Activated gamma-delta T cell (primary cell): Measurements from ENCODE around the gene DLGAP4.

ENCODE experiments used
- DNase-seq: peaks from one replicate; lab custom pipeline; 2025; lab: John Stamatoyannopoulos, UW

Gene DLGAP4

GRCh38 chr20:36538026-36538722 lies 232.0 kb downstream of the DLGAP4 start:
- DNase-seq: no peak

GRCh38 chr20:36540551-36541211 lies 234.5 kb downstream of the DLGAP4 start:
- DNase-seq: no peak

GRCh38 chr20:36541227-36541767 lies 235.2 kb downstream of the DLGAP4 start, which contains the start of gene MYL9:
TSS of gene MYL9 (plus strand) at chr20:36541519. CDS start at chr20:36544885, 3,366 bp downstream.
- no peak for DNase-seq

GRCh38 chr20:36541768-36542488 lies 235.8 kb downstream of the DLGAP4 start:
- DNase-seq: no peak

DNA sequence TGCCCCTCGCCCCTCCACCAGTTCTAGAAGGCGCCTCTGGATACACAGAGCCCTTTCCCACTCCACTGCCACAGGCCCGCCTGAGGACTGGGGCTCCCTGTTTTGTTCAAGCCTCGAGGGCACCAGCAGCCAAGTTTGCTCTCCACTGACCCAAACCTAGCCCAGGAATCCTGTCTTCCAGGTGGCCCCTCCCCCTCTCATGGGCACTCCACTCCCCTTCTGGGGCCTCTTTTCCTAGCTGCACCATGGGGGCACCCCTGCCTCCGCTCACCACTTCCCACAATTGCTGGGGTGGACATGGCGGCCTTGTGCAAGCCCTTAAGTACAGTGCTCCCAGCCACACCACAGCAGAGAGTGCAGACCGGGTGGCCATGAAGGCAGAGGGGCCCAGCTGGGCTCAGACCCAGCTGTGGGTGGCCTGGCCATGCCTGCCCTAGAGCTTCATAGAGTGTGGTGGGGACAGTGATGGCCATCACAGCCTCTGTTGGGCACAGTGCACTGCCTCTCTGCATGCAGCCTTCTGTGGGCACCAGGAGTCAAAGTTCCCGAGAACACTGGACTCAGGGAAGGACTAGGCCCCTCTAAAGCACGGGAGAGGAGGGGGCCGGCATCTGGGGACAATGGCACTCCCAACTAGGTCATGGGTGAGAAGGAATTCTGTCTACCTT lies 236.5 kb downstream of the DLGAP4 start:
- DNase-seq: no peak

- no peak for DNase-seq
Observed at GRCh38 chr20:36543184-36544133, 237.3 kb downstream of the DLGAP4 start.

GRCh38 chr20:36544134-36545018 lies 238.2 kb downstream of the DLGAP4 start:
- no peak for DNase-seq

DNA sequence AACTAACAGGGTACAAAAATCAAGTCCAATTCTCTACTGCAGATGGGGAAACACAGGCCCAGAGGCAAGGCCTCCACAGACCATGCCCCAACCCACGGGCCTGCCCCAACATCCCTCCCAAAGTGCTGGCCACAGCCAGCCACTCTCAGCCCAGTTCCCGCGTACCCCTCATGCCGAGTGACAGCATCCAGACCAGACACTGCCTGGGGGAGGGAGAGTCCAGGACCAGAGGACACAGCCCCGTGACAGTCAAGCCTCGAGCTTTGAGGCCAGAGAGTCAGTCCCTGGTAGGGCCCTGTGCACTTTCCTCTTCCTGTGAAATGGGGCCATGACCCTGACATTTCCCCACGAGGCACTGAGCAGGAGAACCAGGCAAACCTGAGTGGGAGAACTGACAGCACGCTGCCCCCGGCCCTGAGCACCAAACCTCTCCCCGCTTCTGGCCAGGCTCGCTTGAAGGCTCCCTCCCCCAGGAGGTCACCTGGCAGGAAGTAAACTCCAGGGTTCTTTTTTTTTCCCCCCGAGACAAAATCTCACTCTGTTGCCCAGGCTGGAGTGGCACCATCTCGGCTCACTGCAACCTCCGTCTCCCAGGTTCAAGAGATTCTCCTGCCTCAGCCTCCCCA lies 240.1 kb downstream of the DLGAP4 start:
- DNase-seq: no peak

DNA sequence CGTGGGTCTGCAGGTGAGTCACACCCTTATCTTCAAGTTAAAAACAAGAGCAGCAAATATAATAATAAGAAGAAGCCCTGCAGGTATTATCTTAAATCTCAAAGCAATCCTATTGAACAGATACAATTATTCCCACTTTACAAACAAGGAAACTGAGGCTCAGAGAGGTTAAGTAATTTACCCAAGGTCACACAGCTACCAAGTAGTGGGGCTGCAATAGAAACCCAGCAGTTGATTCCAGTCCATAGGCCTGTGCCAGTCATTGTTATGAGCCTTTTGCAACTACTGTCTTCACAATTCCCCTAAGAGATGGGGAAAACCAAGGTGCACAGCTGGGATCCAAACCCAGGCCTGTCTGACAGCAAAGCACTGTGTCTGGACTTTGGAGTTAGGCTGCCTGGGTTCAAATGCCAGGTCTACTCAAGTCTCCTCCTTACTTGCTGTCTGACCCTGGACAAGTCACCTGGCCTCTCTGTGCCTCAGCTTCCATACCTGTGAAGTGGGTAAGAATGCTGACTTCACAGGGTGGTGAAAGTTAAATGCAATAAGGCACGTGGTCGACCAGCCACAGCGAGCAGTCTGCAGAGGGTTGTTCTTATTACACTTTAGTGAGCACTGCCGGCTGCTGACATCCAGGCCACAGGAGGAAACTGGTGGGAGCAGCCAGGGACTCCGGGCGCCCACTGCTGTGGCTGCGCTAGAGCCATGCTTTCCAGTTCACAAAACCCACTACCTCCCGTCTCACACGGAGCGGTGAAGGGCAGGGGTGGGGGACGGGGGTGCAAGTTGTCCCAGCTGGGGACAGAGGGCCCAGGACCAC lies 241.3 kb downstream of the DLGAP4 start:
- DNase-seq: no peak

GRCh38 chr20:36548006-36548315 lies 241.8 kb downstream of the DLGAP4 start:
- DNase-seq: no peak

- no peak for DNase-seq
Observed at GRCh38 chr20:36548704-36549627, 242.8 kb downstream of the DLGAP4 start.

GRCh38 chr20:36549628-36549941 lies 243.4 kb downstream of the DLGAP4 start:
- DNase-seq: no peak

DNA sequence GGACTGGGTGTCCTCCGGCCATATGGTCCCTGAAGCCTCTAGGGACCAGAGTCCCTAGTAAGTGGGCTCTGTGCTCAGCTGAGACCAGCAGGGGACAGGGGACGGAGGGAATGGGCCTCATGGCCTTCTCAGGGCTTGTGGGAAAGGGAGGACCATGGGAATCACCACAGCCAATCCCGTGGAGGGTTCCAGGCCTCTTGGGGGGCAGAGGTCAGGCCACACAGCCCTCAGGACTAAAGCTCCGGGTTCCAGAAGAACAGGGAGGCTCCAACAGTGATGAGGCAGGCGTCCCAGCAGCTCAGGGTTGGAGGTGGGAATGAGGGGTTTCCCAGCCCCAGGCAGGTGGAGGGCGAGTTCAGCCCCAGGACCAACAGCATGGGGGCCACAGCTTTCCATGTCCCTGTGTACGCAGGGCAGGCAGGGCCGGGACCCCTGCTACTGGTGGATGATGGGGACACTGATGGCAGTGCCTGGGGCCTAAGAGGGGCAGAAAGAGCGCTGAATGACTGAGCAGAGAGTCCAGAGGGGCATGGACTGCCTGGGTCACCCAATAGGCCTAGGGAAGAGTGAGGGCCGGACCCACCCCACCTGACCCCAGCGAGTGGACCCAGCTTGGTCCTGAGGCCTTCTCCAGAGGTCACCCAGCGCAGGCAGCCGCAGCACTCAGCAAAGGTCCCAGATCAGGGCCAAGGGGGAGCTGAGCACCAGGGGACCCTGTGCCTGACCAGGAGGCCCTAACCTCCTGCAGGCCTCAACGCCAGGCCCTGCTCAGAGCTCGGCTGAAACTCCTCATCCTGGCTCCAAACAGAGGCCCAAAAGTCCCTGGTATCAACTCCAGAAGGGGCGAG lies 244.0 kb downstream of the DLGAP4 start:
- DNase-seq: no peak

DNA sequence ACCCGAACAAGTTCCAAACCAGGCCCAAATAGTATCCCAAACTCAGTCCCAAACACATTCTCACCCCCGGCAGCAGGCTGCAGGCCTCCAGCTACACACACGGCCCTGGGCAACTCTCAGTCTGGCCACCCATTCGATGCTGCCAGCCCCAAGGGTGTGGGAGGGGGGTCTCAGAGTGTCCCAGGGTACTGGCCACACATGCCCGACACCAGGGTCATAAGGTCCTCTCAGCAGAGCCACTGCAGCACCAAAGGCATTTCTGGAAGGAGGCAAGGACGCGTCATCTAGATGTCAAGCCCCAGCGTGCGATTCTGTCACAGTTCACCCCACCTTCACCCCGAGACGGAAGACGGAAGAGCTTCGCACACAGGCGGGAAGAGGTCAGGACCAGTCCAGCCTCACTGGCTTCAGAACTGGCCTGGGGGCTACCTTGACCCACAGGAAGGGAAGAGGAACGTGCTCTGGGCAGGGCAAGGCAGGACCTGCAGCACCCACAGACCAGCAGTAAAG lies 244.7 kb downstream of the DLGAP4 start:
- no peak for DNase-seq

GRCh38 chr20:36555248-36555647 lies 249.1 kb downstream of the DLGAP4 start:
- DNase-seq: no peak

DNA sequence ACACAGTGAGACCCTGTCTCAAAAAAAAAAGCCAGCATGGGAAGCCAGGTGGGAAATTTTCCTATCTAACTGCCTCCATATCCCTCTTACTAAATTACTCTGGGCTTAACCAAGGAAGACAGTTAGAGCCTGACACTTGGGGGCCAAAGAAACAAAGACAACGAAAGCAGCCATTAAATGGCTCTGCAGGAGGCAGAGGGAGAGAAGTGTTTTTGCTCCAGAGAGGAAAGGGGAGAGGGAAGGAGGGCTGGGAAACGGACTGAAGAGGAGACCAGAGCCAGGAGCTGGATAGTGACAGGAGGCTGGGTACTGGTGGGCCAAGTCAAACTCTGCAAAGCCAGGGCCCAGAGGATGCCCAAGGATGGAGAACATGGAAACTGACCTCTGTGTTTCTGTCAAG lies 256.6 kb downstream of the DLGAP4 start:
- DNase-seq: no peak

GRCh38 chr20:36563374-36563773 lies 257.2 kb downstream of the DLGAP4 start:
- no peak for DNase-seq
